Measurements from ENCODE around the gene NOD2. TPM values are rescaled to one million over a fixed set of nuclear protein-coding genes. Genes with fewer than 3 reads are reported as not detected.

Gene NOD2
- total RNA-seq, 2 donors from 2014 or later = 1.3 to 1.4 TPM

DNA sequence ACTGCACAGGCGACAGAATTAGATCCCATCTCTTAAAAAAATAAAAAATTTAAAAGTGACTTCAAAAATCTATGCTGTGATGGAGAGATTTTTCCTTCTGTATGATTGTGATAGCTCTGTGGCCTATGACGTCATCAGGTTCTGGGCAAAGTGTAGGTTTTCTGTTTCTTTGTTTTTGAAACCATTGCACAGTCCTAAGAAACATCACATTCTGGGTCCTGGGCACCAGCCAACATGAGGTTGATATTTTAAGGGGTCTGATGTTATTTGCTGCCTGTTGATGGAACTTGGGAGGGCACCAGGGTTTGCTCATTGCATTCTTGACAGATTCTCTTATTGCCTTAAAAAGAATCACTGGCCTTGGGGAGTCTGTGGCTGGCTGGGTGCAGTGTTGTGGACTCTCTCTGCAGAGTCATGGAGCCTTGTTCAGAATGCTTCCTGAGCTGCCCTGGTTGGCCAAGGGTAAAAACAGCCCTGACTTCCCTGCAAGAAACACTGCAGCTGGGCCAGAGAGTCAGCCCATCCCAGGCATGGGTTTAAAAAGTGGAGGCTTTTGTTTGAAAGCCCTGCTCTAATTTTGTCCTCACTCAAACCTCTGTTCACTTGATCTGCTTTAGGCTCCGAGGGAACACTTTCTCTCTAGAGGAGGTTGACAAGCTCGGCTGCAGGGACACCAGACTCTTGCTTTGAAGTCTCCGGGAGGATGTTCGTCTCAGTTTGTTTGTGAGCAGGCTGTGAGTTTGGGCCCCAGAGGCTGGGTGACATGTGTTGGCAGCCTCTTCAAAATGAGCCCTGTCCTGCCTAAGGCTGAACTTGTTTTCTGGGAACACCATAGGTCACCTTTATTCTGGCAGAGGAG lies 38.0 kb downstream of the NOD2 start:
- intact Hi-C loops (cut with DNase I) = no loop called here
- DNase-seq = no peak
- no peak for ATAC-seq

- DNase-seq (no peak), ATAC-seq (no peak)
- intact Hi-C loops (cut with DNase I) = no loop called here
Measured at GRCh38 chr16:50731989-50732832, 38.8 kb downstream of the NOD2 start.

- no peak for DNase-seq
- intact Hi-C loops (cut with DNase I) = no loop called here
Measured at GRCh38 chr16:50733468-50733867, 40.1 kb downstream of the NOD2 start.

GRCh38 chr16:50735629-50736122 lies 42.3 kb downstream of the NOD2 start:
- ATAC-seq (no peak), DNase-seq (no peak)
- intact Hi-C loops (cut with DNase I) = no loop called here

More at GRCh38 chr16:50733468-50733867, 40.1 kb downstream of the NOD2 start:
- no peak for ATAC-seq

GRCh38 chr16:50736448-50736847 lies 43.0 kb downstream of the NOD2 start:
- no peak for DNase-seq
- intact Hi-C loops (cut with DNase I) = no loop called here
- no peak for ATAC-seq

DNA sequence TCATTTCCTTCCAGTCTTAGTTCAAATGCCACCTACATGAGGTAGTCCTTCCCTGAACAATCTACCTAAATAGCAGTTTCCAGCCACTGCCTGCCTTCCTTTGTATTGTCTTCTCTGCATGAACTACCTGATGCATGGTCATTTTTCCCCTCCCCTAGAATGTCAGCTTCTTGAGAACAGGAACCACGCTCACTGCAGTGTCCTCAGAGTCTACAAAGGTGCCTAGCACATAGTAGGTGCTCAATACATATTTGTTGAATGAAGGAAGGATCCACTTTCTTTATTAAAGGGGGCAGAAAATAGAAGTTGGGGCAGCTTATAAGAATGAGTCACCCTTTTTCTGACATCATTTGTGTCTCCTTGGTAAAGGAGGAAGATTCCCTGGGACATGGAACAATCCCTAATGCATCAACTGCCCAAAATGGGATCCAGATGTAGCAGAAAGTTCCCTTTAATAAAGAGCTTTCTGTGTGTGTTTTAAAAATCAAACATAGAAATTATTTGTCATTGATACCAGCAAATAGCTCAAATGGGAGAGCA lies 44.1 kb downstream of the NOD2 start:
- intact Hi-C loops (cut with DNase I) = no loop called here
- ATAC-seq (no peak), DNase-seq (no peak)

DNA sequence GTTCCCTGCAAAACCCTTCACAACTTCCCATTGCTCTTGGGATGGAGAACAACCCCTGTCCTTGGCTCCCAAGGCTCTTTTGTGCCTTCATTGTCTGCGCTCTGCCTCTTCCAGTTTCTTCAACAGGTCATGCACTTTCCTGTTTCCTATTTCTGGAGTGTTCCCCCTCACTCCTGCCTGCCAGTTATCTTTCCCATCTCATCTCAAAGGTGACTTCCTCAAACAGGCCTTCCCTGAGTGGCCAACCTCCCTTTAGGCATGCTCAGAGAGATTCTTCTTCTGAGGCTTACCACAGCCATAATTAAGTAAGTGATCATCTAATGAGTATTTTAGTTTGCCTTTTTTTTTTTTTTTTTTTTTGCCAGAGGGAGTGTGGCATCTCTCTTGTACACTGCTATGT lies 45.6 kb downstream of the NOD2 start:
- intact Hi-C loops (cut with DNase I) = no loop called here
- DNase-seq = no peak
- no peak for ATAC-seq

- intact Hi-C loops (cut with DNase I) = no loop called here
- no peak for ATAC-seq
- DNase-seq = no peak
Measured at GRCh38 chr16:50740736-50741135, 47.3 kb downstream of the NOD2 start.

- DNase-seq = peak; percentile 41
- peak in 1 of 2 donors; percentile 0 for ATAC-seq
- intact Hi-C loops (cut with DNase I) = no loop called here
Measured at GRCh38 chr16:50741225-50741780, 47.9 kb downstream of the NOD2 start.

GRCh38 chr16:50741781-50742575 lies 48.6 kb downstream of the NOD2 start, which contains the start of gene CYLD:
Gene CYLD, plus strand, starts transcription at chr16:50742086. Its CDS starts 7,613 bp downstream, at chr16:50749699.
- intact Hi-C loops (cut with DNase I) = no loop called here
- ATAC-seq = peak; percentile 97 to 99
- peak; percentile 100 for DNase-seq

- peak; percentile 41 for DNase-seq
- intact Hi-C loops (cut with DNase I) = no loop called here
- no peak for ATAC-seq
Measured at GRCh38 chr16:50742576-50743200, 49.3 kb downstream of the NOD2 start.

- intact Hi-C loops (cut with DNase I) = no loop called here
- ATAC-seq = no peak
- DNase-seq = no peak
Measured at GRCh38 chr16:50743581-50744225, 50.3 kb downstream of the NOD2 start.

DNA sequence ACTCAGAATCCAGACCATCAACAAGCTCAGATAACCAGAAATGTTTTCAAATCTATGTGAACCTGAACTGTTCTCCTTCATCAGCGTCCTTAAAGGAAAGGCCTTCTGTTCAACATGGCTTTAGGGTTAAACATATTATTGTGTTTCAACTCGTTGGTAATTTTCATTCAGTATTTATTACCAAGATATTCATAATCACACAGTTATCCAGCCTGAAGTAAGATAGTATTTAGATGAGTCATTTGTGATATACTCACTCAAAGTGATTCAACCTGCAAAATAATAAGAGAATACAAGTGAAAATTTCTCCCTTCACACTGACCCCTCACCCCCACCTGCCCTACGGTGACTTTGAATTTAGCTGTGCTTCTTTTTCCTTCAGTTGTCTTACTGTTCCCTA lies 51.5 kb downstream of the NOD2 start:
- intact Hi-C loops (cut with DNase I) = no loop called here
- DNase-seq (no peak), ATAC-seq (no peak)

DNA sequence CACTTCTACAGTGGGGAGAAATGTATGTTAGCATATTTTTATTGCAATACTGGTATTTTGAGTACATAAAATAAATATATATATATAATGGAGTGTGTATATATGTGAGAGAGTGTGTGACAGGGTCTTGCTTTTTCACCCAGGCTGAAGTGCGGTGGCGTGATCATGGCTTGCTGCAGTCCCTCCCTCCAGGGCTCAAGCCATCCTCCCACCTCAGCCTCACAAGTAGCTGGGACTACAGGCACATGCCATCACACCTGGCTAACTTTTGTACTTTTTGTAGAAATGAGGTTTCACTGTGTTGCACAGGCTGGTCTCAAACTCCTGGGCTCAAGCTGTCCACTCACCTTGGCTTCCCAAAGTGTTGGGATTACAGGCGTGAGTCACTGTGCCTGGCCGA lies 52.5 kb downstream of the NOD2 start:
- no peak for ATAC-seq
- DNase-seq = no peak
- intact Hi-C loops (cut with DNase I) = no loop called here

DNA sequence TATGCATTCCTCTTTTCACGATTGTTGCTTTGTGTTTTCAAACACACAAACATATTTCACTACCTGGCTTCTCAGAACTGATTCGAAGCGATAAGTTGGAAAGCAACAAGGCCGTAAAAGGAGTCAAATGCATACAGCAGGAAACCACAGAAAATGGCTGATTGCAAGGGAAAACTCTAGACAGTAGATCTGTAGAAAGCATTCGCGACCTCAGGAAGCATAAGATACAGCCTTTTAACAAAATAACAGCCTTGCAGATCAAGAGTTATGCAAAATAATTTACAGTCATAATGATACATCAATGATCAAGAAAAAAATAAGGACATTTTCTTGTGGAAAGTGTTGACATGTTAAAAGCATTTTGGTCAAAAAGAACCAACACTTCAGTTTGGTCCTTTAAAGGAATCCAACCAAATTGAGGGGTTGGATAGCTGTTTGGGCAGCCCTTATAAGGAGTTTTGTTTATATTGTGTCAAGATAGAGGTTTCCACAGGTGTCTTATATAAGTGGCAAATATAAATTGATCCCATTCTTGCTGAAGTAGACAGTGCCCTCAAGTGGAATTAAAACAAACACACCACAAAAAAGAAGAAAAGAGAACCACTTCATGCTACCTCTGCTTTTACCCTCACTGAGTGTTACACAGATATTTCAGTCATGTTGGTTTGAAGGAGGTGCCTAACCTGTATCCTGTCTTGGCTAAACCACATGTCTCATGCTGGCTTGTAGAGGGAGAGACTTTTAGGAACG lies 54.0 kb downstream of the NOD2 start:
- no peak for DNase-seq
- peak; percentile 18 to 54 for ATAC-seq
- intact Hi-C loops (cut with DNase I) = no loop called here

DNA sequence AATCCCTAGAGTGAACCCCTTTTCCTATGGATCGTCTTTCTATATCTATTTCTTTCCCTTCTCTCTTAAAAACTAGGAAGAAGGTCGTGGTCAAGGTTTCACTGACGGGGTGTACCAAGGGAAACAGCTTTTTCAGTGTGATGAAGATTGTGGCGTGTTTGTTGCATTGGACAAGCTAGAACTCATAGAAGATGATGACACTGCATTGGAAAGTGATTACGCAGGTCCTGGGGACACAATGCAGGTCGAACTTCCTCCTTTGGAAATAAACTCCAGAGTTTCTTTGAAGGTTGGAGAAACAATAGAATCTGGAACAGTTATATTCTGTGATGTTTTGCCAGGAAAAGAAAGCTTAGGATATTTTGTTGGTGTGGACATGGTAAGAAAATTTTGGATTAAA lies 58.1 kb downstream of the NOD2 start:
- DNase-seq (no peak), ATAC-seq (no peak)
- intact Hi-C loops (cut with DNase I) = no loop called here

All from left cardiac atrium (tissue), 4 donors.